OCI-LY7 (cell line): ENCODE data around the gene RIN3. TPM values are rescaled to one million over a fixed set of nuclear protein-coding genes. Genes with fewer than 3 reads are reported as not detected.

Experiments
- BruUV-seq: library from RNA; stranded (reverse); fragments of 400-500 nt; replicated peaks from 2 replicates; lab custom pipeline; 2021; lab: Mats Ljungman, UMichigan
- CTCF ChIA-PET: fragments of 300-600 bp; sonication (Branson Sonifier 250); formaldehyde crosslinking; loops from one replicate; lab custom pipeline; 2022; ENCODE audit warnings: antibody characterized with exemption; ENCODE audit not compliant: unreplicated experiment; lab: Charles Lee
- POLR2A ChIA-PET: fragments of 300-600 bp; sonication (Branson Sonifier 250); formaldehyde crosslinking; loops from one replicate; lab custom pipeline; 2022; ENCODE audit warnings: antibody characterized with exemption; lab: Charles Lee
- DNase-seq: peaks from one replicate; pipeline ENCODE4 v3.0.0-alpha.2; 2015; ENCODE audit warnings: low spot score
- H2AFZ ChIP-seq: fragments of 200-600 bp; sonication (generic), shearing (Covaris generic); 2 replicates; pipeline ENCODE4 v1.6.1; 2014; ENCODE audit warnings: mild to moderate bottlenecking, antibody characterized with exemption, low read length, moderate library complexity
- H3K27ac ChIP-seq: fragments of 200-600 bp; sonication (generic); 2 replicates; pipeline ENCODE4 v1.5.1; 2014; ENCODE audit warnings: mixed run types, low read depth, mild to moderate bottlenecking, moderate library complexity, low read length, inconsistent platforms; ENCODE audit not compliant: poor library complexity, severe bottlenecking
- H3K36me3 ChIP-seq: fragments of 200-600 bp; sonication (generic); 2 replicates; pipeline ENCODE4 v1.6.1; 2014; ENCODE audit warnings: mild to moderate bottlenecking, antibody characterized with exemption, low read length, moderate library complexity, mixed read lengths; ENCODE audit not compliant: insufficient read depth
- H3K4me1 ChIP-seq: fragments of 200-600 bp; sonication (generic); 2 replicates; pipeline ENCODE4 v1.5.1; 2014; ENCODE audit warnings: mild to moderate bottlenecking, low read length; ENCODE audit not compliant: insufficient read depth, poor library complexity, severe bottlenecking
- H3K4me2 ChIP-seq: fragments of 200-600 bp; sonication (generic); 2 replicates; pipeline ENCODE4 v1.6.1; 2014; ENCODE audit warnings: mild to moderate bottlenecking, low read length
- H3K4me3 ChIP-seq: fragments of 200-600 bp; sonication (generic); 2 replicates; pipeline ENCODE4 v1.5.1; 2014; ENCODE audit warnings: mild to moderate bottlenecking, low read depth, low read length; ENCODE audit not compliant: poor library complexity, severe bottlenecking
- H3K79me2 ChIP-seq: fragments of 200-600 bp; sonication (generic); 2 replicates; pipeline ENCODE4 v1.6.1; 2016; ENCODE audit warnings: low read depth, mild to moderate bottlenecking, low read length, moderate library complexity, mixed read lengths; ENCODE audit not compliant: insufficient read depth
- H3K9me2 ChIP-seq: fragments of 200-600 bp; sonication (generic); 2 replicates; pipeline ENCODE4 v1.6.1; 2016; ENCODE audit warnings: mild to moderate bottlenecking, low read length, mixed read lengths; ENCODE audit not compliant: insufficient read depth
- H3K9me3 ChIP-seq: fragments of 200-600 bp; sonication (generic); 2 replicates; pipeline ENCODE4 v1.6.1; 2014; ENCODE audit warnings: mild to moderate bottlenecking, mixed run types, low read length, mixed read lengths
- H4K20me1 ChIP-seq: fragments of 200-600 bp; sonication (generic); 2 replicates; pipeline ENCODE4 v1.6.1; 2014; ENCODE audit warnings: mild to moderate bottlenecking, antibody characterized with exemption, low read length, moderate library complexity, mixed read lengths; ENCODE audit not compliant: insufficient read depth
- EZH2phosphoT487 ChIP-seq: fragments of 200-600 bp; sonication (generic); IDR thresholded peaks from 2 replicates; pipeline ENCODE4 v1.6.1; 2018; ENCODE audit warnings: low read depth, borderline replicate concordance, mild to moderate bottlenecking, mixed run types, antibody characterized with exemption, low read length, moderate library complexity, mixed read lengths
- intact Hi-C: fragments of 100-400 bp; cut with micrococcal nuclease; formaldehyde crosslinking; loops from one replicate; pipeline ENCODE4 v1.10.0; 2022; ENCODE audit not compliant: unreplicated experiment
- total RNA-seq, 2 experiments: library from RNA; depleted of rRNA in 1 of 2; stranded (reverse); fragments of >200 nt in 1 of 2; shearing (Covaris generic) in 1 of 2; gene quantifications; 2 replicates each; pipeline ENCODE4 v1.2.3, GENCODE V29; 2014 to 2022
- TF ChIP-seq, protein P1 (sequence below): fragments of 200-600 bp; sonication (generic); conservative IDR thresholded peaks from 2 replicates; pipeline ENCODE4 v1.5.1; 2014; ENCODE audit warnings: mild to moderate bottlenecking, antibody characterized with exemption, low read length, moderate library complexity, mixed read lengths

The RIN3 gene
- total RNA-seq, 2 experiments from 2014 or later: not detected

DNA sequence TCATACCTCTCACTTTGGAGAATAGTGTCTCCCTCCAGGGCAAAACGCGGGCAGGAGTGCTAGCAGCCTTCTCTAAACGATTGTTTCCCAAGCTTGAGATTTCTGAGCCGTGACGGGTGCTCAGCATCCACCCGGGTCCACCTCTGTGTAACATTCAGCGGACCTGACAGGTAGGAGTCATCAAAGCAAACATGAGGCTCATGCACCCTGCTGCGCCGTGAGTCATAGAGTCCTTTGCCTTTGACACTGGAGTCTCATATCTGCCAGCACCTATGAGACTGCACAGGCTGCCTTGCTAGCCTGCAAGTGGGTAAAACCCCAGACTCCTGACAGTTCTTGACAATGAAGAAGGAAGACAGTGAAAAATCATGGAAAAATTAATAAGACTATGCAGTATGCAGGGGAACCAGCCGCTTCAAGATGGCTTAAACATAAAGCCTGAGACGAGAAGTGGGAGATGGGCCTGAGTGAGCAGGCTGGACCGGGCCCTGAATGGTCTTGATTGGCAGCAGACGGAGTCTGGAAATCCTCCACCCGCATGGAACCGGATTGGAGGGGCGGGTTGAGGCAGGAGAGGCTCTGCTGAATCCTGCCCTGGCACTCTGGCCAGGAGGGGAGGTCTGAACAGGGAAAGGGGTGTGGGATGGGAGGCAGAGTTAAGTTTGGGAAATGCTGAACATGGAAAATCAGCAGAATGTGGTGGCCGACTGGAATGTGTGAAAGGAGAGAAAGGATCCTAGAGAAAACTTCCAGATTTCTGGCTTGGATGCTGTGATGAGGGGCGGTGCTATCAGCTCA lies 180.6 kb downstream of the RIN3 start:
- POLR2A ChIA-PET: no interaction called here
- intact Hi-C loops: no loop called here
- Histone ChIP-seq H3K4me1 (peaks cover 6% of the 10 kb centered on the region), H3K36me3 (no peaks in the 10 kb centered on the region), H3K9me3 (no peaks in the 10 kb centered on the region), H3K27ac (no peak overlapping the region), H3K79me2 (no peaks in the 10 kb centered on the region), H3K4me3 (no peak overlapping the region), H3K9me2 (no peaks in the 10 kb centered on the region), H2AFZ (no peak overlapping the region), H3K4me2 (no peak overlapping the region), H4K20me1 (no peaks in the 10 kb centered on the region)
- no TSS peak for BruUV-seq
- no peak for DNase-seq
- CTCF ChIA-PET: no interaction called here
- TF ChIP-seq EZH2phosphoT487: no peak
- TF ChIP-seq, protein P1, sequence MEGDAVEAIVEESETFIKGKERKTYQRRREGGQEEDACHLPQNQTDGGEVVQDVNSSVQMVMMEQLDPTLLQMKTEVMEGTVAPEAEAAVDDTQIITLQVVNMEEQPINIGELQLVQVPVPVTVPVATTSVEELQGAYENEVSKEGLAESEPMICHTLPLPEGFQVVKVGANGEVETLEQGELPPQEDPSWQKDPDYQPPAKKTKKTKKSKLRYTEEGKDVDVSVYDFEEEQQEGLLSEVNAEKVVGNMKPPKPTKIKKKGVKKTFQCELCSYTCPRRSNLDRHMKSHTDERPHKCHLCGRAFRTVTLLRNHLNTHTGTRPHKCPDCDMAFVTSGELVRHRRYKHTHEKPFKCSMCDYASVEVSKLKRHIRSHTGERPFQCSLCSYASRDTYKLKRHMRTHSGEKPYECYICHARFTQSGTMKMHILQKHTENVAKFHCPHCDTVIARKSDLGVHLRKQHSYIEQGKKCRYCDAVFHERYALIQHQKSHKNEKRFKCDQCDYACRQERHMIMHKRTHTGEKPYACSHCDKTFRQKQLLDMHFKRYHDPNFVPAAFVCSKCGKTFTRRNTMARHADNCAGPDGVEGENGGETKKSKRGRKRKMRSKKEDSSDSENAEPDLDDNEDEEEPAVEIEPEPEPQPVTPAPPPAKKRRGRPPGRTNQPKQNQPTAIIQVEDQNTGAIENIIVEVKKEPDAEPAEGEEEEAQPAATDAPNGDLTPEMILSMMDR: no peak

DNA sequence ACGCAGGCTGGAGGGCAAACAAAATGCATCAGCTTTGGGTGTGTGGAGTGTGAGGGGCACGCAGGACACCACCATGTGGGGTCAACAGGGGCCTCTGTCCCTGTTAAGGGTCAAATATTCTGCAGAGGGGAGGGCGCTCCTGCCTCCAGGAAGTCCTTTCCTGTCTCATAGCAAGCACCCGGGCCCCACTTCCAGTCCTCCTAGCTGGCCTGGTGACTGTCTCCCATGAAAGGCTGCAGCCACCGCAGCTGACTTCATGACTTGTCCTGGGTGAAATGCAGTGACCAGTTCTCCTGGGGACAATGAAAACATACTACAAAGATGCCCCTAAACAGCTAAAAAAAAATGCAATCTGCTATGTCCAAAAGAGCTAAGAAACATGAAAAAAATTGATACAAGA lies 181.2 kb downstream of the RIN3 start:
- H3K4me3 ChIP-seq: no peak overlapping the region
- TF ChIP-seq, protein P1: no peak
- no peak for TF ChIP-seq EZH2phosphoT487
- POLR2A ChIA-PET: interaction anchor here (0.8 kb wide), 1 partner anchor 86 kb away, joined by 3 read pairs; no protein-coding TSS in a partner anchor
- H2AFZ ChIP-seq: no peak overlapping the region
- no peak overlapping the region for H3K27ac ChIP-seq
- H3K36me3 ChIP-seq: no peaks in the 10 kb centered on the region
- H3K4me1 ChIP-seq: peaks cover 7% of the 10 kb centered on the region
- intact Hi-C loops: no loop called here
- H3K79me2 ChIP-seq: no peaks in the 10 kb centered on the region
- no TSS peak for BruUV-seq
- no peak overlapping the region for H3K4me2 ChIP-seq
- no peak for DNase-seq
- no peaks in the 10 kb centered on the region for H3K9me3 ChIP-seq
- H3K9me2 ChIP-seq: no peaks in the 10 kb centered on the region
- CTCF ChIA-PET: no interaction called here
- no peaks in the 10 kb centered on the region for H4K20me1 ChIP-seq

DNA sequence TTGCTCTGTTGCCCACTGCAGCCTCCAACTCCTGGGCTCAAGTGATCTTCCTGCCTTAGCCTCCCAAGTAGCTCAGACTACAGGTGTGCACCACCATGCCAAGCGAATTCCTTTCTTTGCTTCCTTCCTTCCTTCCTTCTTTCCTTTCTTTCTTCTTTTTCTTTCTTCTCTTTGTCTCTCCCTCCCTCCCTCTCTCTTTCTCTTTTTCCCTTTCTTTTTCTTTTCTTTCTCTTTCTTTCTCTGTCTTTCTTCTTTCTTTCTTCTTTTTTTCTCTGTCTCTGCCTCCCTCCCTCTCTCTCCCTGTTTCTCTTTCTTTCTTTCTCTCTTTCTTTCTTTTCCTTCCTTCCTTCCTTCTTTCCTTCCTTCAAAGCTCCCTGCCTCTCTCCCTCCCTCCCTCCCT lies 182.0 kb downstream of the RIN3 start:
- H3K79me2 ChIP-seq: no peaks in the 10 kb centered on the region
- ChIA-PET POLR2A (interaction anchor here (0.8 kb wide), 1 partner anchor 85 kb away, joined by 3 read pairs; no protein-coding TSS in a partner anchor), CTCF (no interaction called here)
- TF ChIP-seq, protein P1: no peak
- TF ChIP-seq EZH2phosphoT487: no peak
- no peaks in the 10 kb centered on the region for H4K20me1 ChIP-seq
- H3K4me1 ChIP-seq: peaks cover 7% of the 10 kb centered on the region
- H3K9me2 ChIP-seq: no peaks in the 10 kb centered on the region
- H3K27ac ChIP-seq: no peak overlapping the region
- BruUV-seq: no TSS peak
- DNase-seq: no peak
- no peaks in the 10 kb centered on the region for H3K9me3 ChIP-seq
- H3K36me3 ChIP-seq: no peaks in the 10 kb centered on the region
- H3K4me2 ChIP-seq: no peak overlapping the region
- H2AFZ ChIP-seq: no peak overlapping the region
- H3K4me3 ChIP-seq: no peak overlapping the region
- intact Hi-C loops: no loop called here
